CD14-positive monocyte (primary cell): ENCODE data around the gene AKR7A3. TPM values are rescaled to one million over a fixed set of nuclear protein-coding genes. Genes with fewer than 3 reads are reported as not detected.

ENCODE experiments used
- DNase-seq, 3 donors: peaks; one replicate each; pipeline ENCODE4 v3.0.0-alpha.2; 2011 to 2022
- H2AFZ ChIP-seq: 2 replicates; pipeline ENCODE4 v1.6.0; 2012; ENCODE audit warnings: mild to moderate bottlenecking, low read depth, low read length, inconsistent platforms; ENCODE audit not compliant: insufficient read depth, poor library complexity, severe bottlenecking
- H3K27ac ChIP-seq, 2 donors: 1 replicate in 1 of 2; 2 replicates in 1 of 2; pipeline ENCODE4 v1.5.1; 2012 to 2013; ENCODE audit warnings: low read length in 2 of 2, control low read depth in 1 of 2, inconsistent platforms in 1 of 2, low read depth in 1 of 2, mild to moderate bottlenecking in 1 of 2
- H3K27me3 ChIP-seq, 2 donors: one replicate each; pipeline versions ENCODE4 v1.6.0 to v1.6.1; 2011 to 2013; ENCODE audit warnings: low read length in 2 of 2; ENCODE audit not compliant: control insufficient read depth in 2 of 2, insufficient read depth in 2 of 2
- H3K36me3 ChIP-seq, 2 donors: replicated peaks in 1 of 2; 1 replicate in 1 of 2; 2 replicates in 1 of 2; pipeline versions ENCODE4 v1.5.1 to v1.6.1; 2012 to 2013; ENCODE audit warnings: low read length in 2 of 2, control low read depth in 1 of 2, inconsistent platforms in 1 of 2, mild to moderate bottlenecking in 1 of 2; ENCODE audit not compliant: insufficient read depth in 2 of 2, control insufficient read depth in 1 of 2
- H3K4me1 ChIP-seq, 2 donors: 1 replicate in 1 of 2; 2 replicates in 1 of 2; pipeline versions ENCODE4 v1.5.1 to v1.6.1; 2012 to 2013; ENCODE audit warnings: low read length in 2 of 2, control low read depth in 1 of 2, inconsistent platforms in 1 of 2, mild to moderate bottlenecking in 1 of 2, moderate library complexity in 1 of 2; ENCODE audit not compliant: insufficient read depth in 2 of 2, control insufficient read depth in 1 of 2
- H3K4me2 ChIP-seq: replicated peaks from 2 replicates; pipeline ENCODE3; 2012; ENCODE audit warnings: low read length, moderate library complexity, mild to moderate bottlenecking; ENCODE audit not compliant: poor library complexity, severe bottlenecking; ENCODE audit errors: extremely low read depth
- H3K4me3 ChIP-seq, 3 experiments: fragments of 200-600 bp in 1 of 3; sonication (generic) in 1 of 3; replicated peaks in 1 of 3; 1 replicate in 2 of 3; 2 replicates in 1 of 3; pipeline ENCODE4 v1.5.1; 2011 to 2013; ENCODE audit warnings: low read length in 3 of 3, mild to moderate bottlenecking in 3 of 3, control low read depth in 2 of 3, low read depth in 2 of 3, inconsistent platforms in 1 of 3, moderate library complexity in 1 of 3
- H3K79me2 ChIP-seq: 2 replicates; pipeline ENCODE4 v1.6.0; 2012; ENCODE audit warnings: mild to moderate bottlenecking, control low read depth, inconsistent platforms, low read length, moderate library complexity; ENCODE audit not compliant: insufficient read depth
- H3K9ac ChIP-seq: 2 replicates; pipeline ENCODE4 v1.6.0; 2017; ENCODE audit warnings: low read length, mild to moderate bottlenecking; ENCODE audit not compliant: insufficient read depth, poor library complexity, severe bottlenecking
- H3K9me3 ChIP-seq, 2 donors: replicated peaks in 1 of 2; 1 replicate in 1 of 2; 2 replicates in 1 of 2; pipeline versions ENCODE4 v1.5.1 to v1.6.1; 2012 to 2013; ENCODE audit warnings: low read length in 2 of 2, control low read depth in 1 of 2; ENCODE audit not compliant: control insufficient read depth in 1 of 2, insufficient read depth in 1 of 2
- H4K20me1 ChIP-seq: 2 replicates; pipeline ENCODE4 v1.6.0; 2012; ENCODE audit warnings: mild to moderate bottlenecking, low read length, control low read depth, moderate library complexity; ENCODE audit not compliant: insufficient read depth
- H3K27ac Mint-ChIP-seq, 7 donors: one replicate each; pipeline ENCODE4 v1.8.0; 2020; ENCODE audit warnings: mild to moderate bottlenecking in 7 of 7, mixed read lengths in 7 of 7, moderate library complexity in 6 of 7, inconsistent platforms in 2 of 7
- H3K27me3 Mint-ChIP-seq, 3 donors: one replicate each; pipeline ENCODE4 v1.8.0; 2021 to 2022; ENCODE audit warnings: low read depth in 3 of 3, mild to moderate bottlenecking in 3 of 3, mixed read lengths in 3 of 3, moderate library complexity in 3 of 3, inconsistent platforms in 1 of 3
- H3K36me3 Mint-ChIP-seq, 2 donors: one replicate each; pipeline ENCODE4 v1.8.0; 2020; ENCODE audit warnings: mixed read lengths in 2 of 2, inconsistent platforms in 1 of 2, mild to moderate bottlenecking in 1 of 2
- H3K4me1 Mint-ChIP-seq: one replicate; pipeline ENCODE4 v1.8.0; 2020; ENCODE audit warnings: mild to moderate bottlenecking, mixed read lengths
- H3K4me3 Mint-ChIP-seq, 2 donors: one replicate each; pipeline ENCODE4 v1.8.0; 2020; ENCODE audit warnings: mild to moderate bottlenecking in 2 of 2, mixed read lengths in 2 of 2, moderate library complexity in 1 of 2
- H3K9me3 Mint-ChIP-seq, 7 donors: one replicate each; pipeline ENCODE4 v1.8.0; 2020 to 2022; ENCODE audit warnings: mixed read lengths in 7 of 7, mild to moderate bottlenecking in 6 of 7, moderate library complexity in 6 of 7, inconsistent platforms in 2 of 7
- WGBS: methylation state at CpG from one replicate; pipeline ENCODE4 v1.1.5; 2013; ENCODE audit warnings: missing lambda C conversion rate; ENCODE audit not compliant: insufficient coverage; 5-methylcytosine and 5-hydroxymethylcytosine counted together
- intact Hi-C, 2 donors: fragments of 100-400 bp; cut with micrococcal nuclease; formaldehyde crosslinking; loops; one replicate each; pipeline versions ENCODE4 v1.15.0 to v1.15.1; 2023
- polyA plus RNA-seq, 3 donors: library from polyadenylated mRNA; depleted of rRNA in 1 of 3; unstranded in 2 of 3; stranded (reverse) in 1 of 3; fragments of 300-500 nt in 2 of 3; fragments of >200 nt in 1 of 3; fragmentation: Illumina TruSeq in 2 of 3; gene quantifications; 1 replicate in 2 of 3; 2 replicates in 1 of 3; pipeline ENCODE4 v1.2.3, GENCODE V29; 2012 to 2021
- TF ChIP-seq, protein P1 (sequence below): fragments of 200-600 bp; IDR thresholded peaks from one replicate; pipeline ENCODE4 v1.8.0; 2022; ENCODE audit warnings: antibody characterized with exemption, mild to moderate bottlenecking

AKR7A3 gene
- polyA plus RNA-seq, 3 donors: 0.15 to 0.56 TPM; not detected in 1

DNA sequence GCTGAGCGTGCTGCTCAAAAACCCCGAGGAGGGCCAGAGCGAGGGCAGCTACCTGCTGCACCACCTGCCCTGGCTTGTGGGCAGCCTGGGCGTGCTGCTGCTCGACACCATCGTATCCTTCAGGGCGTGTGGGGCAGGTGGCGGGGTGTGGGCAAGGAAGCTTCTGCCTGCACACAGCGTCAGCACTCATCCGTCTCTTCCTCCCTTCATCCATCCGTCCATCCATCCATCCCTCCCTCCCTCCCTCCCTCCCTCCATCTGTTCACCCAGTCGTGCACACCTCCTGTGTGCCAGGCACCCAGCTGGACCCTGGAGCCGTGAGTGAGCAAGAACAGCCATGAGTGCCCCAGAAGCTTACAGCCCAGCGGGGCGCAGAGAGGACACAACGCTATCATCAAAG lies 38.7 kb upstream of the AKR7A3 start:
- no peak overlapping the region for H2AFZ ChIP-seq
- Mint-ChIP-seq H3K9me3 (no peaks in the 10 kb centered on the region), H3K4me1 (peaks cover 7% of the 10 kb centered on the region), H3K27me3 (peaks cover 0 to 1% (median 0%) of the 10 kb centered on the region in 3 donors), H3K27ac (peak overlapping the region in 2 of 7 donors; percentile 41 to 64), H3K36me3 (peaks cover 54 to 80% of the 10 kb centered on the region in 2 donors), H3K4me3 (no peak overlapping the region)
- H3K27me3 ChIP-seq: no peaks in the 10 kb centered on the region
- H3K79me2 ChIP-seq: peaks cover 10% of the 10 kb centered on the region
- no peak overlapping the region for H3K4me2 ChIP-seq
- no peak for DNase-seq
- peaks cover 59 to 85% of the 10 kb centered on the region in 2 donors for H3K36me3 ChIP-seq
- WGBS: 92% methylated on average over 8 of the region's 16 CpGs
- TF ChIP-seq, protein P1, sequence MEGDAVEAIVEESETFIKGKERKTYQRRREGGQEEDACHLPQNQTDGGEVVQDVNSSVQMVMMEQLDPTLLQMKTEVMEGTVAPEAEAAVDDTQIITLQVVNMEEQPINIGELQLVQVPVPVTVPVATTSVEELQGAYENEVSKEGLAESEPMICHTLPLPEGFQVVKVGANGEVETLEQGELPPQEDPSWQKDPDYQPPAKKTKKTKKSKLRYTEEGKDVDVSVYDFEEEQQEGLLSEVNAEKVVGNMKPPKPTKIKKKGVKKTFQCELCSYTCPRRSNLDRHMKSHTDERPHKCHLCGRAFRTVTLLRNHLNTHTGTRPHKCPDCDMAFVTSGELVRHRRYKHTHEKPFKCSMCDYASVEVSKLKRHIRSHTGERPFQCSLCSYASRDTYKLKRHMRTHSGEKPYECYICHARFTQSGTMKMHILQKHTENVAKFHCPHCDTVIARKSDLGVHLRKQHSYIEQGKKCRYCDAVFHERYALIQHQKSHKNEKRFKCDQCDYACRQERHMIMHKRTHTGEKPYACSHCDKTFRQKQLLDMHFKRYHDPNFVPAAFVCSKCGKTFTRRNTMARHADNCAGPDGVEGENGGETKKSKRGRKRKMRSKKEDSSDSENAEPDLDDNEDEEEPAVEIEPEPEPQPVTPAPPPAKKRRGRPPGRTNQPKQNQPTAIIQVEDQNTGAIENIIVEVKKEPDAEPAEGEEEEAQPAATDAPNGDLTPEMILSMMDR: no peak
- H3K4me1 ChIP-seq: peaks cover 8 to 14% of the 10 kb centered on the region in 2 donors
- H3K27ac ChIP-seq: no peak overlapping the region
- no peaks in the 10 kb centered on the region for H3K9me3 ChIP-seq
- peaks cover 2% of the 10 kb centered on the region for H4K20me1 ChIP-seq
- H3K4me3 ChIP-seq: no peak overlapping the region
- intact Hi-C loops: no loop called here
- H3K9ac ChIP-seq: no peak overlapping the region

DNA sequence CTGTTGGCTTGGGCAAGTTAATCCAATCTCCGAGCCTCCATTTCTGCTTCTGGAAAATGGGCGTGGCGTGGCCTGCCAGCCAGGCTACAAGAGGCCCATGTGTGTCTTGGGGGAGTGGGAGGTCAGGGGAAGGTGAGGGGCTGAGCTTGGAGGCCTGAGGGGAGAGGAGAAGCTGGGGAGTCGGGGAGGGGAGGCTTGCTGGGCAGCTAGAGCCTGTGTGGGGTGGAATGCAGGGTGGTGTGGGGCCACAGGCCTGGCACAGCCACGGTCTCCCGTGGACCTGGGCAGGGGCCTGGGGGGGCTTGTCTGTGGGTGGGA lies 38.1 kb upstream of the AKR7A3 start:
- H3K9me3 Mint-ChIP-seq: no peaks in the 10 kb centered on the region
- intact Hi-C loops: no loop called here
- H3K4me2 ChIP-seq: no peak overlapping the region
- no peak for DNase-seq
- peaks cover 55 to 79% of the 10 kb centered on the region in 2 donors for H3K36me3 ChIP-seq
- peaks cover 0 to 1% (median 0%) of the 10 kb centered on the region in 3 donors for H3K27me3 Mint-ChIP-seq
- no peak overlapping the region for H3K9ac ChIP-seq
- no peaks in the 10 kb centered on the region for H3K27me3 ChIP-seq
- H2AFZ ChIP-seq: no peak overlapping the region
- WGBS: 94% methylated on average over 5 of the region's 6 CpGs
- H3K27ac ChIP-seq: no peak overlapping the region
- peaks cover 14 to 20% of the 10 kb centered on the region in 2 donors for H3K4me1 ChIP-seq
- peaks cover 8% of the 10 kb centered on the region for H4K20me1 ChIP-seq
- TF ChIP-seq, protein P1: no peak
- H3K36me3 Mint-ChIP-seq: peaks cover 57 to 82% of the 10 kb centered on the region in 2 donors
- peak overlapping the region in 1 of 7 donors; percentile 46 for H3K27ac Mint-ChIP-seq
- H3K9me3 ChIP-seq: no peaks in the 10 kb centered on the region
- H3K79me2 ChIP-seq: peaks cover 13% of the 10 kb centered on the region
- no peak overlapping the region for H3K4me3 ChIP-seq
- H3K4me3 Mint-ChIP-seq: no peak overlapping the region
- H3K4me1 Mint-ChIP-seq: peaks cover 13% of the 10 kb centered on the region
